Aorta (tissue), 5 donors: ENCODE results near the gene ASCC1. TPM values are rescaled to one million over a fixed set of nuclear protein-coding genes. Genes with fewer than 3 reads are reported as not detected.
A peak's percentile ranks its signal among the peaks of the same experiment; 100 is the strongest.

Experiments
- ATAC-seq: fragments of 200-7000 bp; cut with Tn5 transposase; one replicate; pipeline ENCODE4 v1.9.1; 2022; ENCODE audit warnings: moderate library complexity; ENCODE audit not compliant: low FRiP score
- DNase-seq, 2 donors: peaks; one replicate each; pipeline ENCODE4 v3.0.0-alpha.2; 2020
- H3K27ac ChIP-seq, 2 donors: one replicate each; pipeline ENCODE4 v1.5.1; 2013; ENCODE audit warnings: low read length in 2 of 2, mild to moderate bottlenecking in 2 of 2, moderate library complexity in 2 of 2, control low read depth in 1 of 2, inconsistent platforms in 1 of 2, low read depth in 1 of 2
- H3K27me3 ChIP-seq, 2 donors: one replicate each; pipeline ENCODE4 v1.6.1; 2013; ENCODE audit warnings: control low read depth in 1 of 2, low read length in 1 of 2, mild to moderate bottlenecking in 1 of 2, moderate library complexity in 1 of 2; ENCODE audit not compliant: insufficient read depth in 2 of 2, control insufficient read depth in 1 of 2
- H3K36me3 ChIP-seq, 2 donors: one replicate each; pipeline ENCODE4 v1.6.1; 2013; ENCODE audit warnings: control low read depth in 1 of 2, low read length in 1 of 2, mild to moderate bottlenecking in 1 of 2; ENCODE audit not compliant: insufficient read depth in 2 of 2, control insufficient read depth in 1 of 2
- H3K4me1 ChIP-seq, 2 donors: one replicate each; pipeline ENCODE4 v1.6.1; 2013; ENCODE audit warnings: low read length in 2 of 2, control low read depth in 1 of 2, mild to moderate bottlenecking in 1 of 2, moderate library complexity in 1 of 2; ENCODE audit not compliant: insufficient read depth in 2 of 2, control insufficient read depth in 1 of 2
- H3K4me3 ChIP-seq, 2 donors: one replicate each; pipeline ENCODE4 v1.5.1; 2013; ENCODE audit warnings: low read length in 2 of 2, control low read depth in 1 of 2, mild to moderate bottlenecking in 1 of 2
- H3K9me3 ChIP-seq: one replicate; pipeline ENCODE4 v1.6.1; 2013; ENCODE audit warnings: mild to moderate bottlenecking, low read length; ENCODE audit not compliant: control insufficient read depth
- WGBS, 2 donors: extraction: QIAGEN DNeasy Blood & Tissue Kit; methylation state at CpG; one replicate each; pipeline ENCODE4 v1.1.7; 2013; 5-methylcytosine and 5-hydroxymethylcytosine counted together
- intact Hi-C, 2 donors: fragments of 100-400 bp; cut with DNase I; formaldehyde crosslinking; loops; one replicate each; pipeline versions ENCODE4 v1.14.2 to v1.15.0; 2022
- polyA plus RNA-seq, 2 donors: library from polyadenylated mRNA; stranded (reverse); fragments of 200-250 nt; gene quantifications; one replicate each; pipeline ENCODE4 v1.2.3, GENCODE V29; 2013
- total RNA-seq, 2 donors: library from RNA; stranded (reverse); fragmentation: NEBNext Ultra II Directional; extraction: Animal tissue kit (Norgen Biotek cat#: 25700); gene quantifications; one replicate each; pipeline ENCODE4 v1.2.1, GENCODE V29; 2021
- donor health status: healthy with polysubstance abuse.
- donor health status: Bipolar disorder and iron deficiency.
- donor health status: DM: no; HTN: no; CAD: no.
- donor health status: DM: no; HTN: no; CAD: no.
- donor health status: DM: yes; HTN: yes; CAD: no.

The ASCC1 gene
- total and polyA plus RNA-seq, 4 donors, result 19.7 to 32.3 (median 22.8) TPM

GRCh38 chr10:72242675-72243074 lies 26.6 kb upstream of the ASCC1 start:
- DNase-seq, result peak; percentile 84 to 86
- peaks cover 10% of the 10 kb centered on the region in 2 donors for H3K4me1 ChIP-seq

GRCh38 chr10:72241691-72242252 lies 25.7 kb upstream of the ASCC1 start:
- DNase-seq (peak; percentile 11 to 50), ATAC-seq (no peak)
- H3K36me3 ChIP-seq, result no peaks in the 10 kb centered on the region
- 92 to 93% methylated on average over 8 of the region's 8 CpGs for WGBS, 2 donors
- peak overlapping the region in 1 of 2 donors; percentile 29 for H3K27ac ChIP-seq
- no peak overlapping the region for H3K4me3 ChIP-seq
- intact Hi-C loops, result no loop called here
- H3K4me1 ChIP-seq, result peaks cover 5 to 10% of the 10 kb centered on the region in 2 donors
- H3K27me3 ChIP-seq, result no peaks in the 10 kb centered on the region
- no peaks in the 10 kb centered on the region for H3K9me3 ChIP-seq

More at GRCh38 chr10:72242675-72243074, 26.6 kb upstream of the ASCC1 start:
- intact Hi-C loops, result no loop called here
- WGBS, 2 donors, result 28 to 46% methylated on average over 4 of the region's 4 CpGs
- peak overlapping the region in 1 of 2 donors; percentile 82 for H3K27ac ChIP-seq
- H3K4me3 ChIP-seq, result no peak overlapping the region
- no peaks in the 10 kb centered on the region for H3K27me3 ChIP-seq
- ATAC-seq, result peak; percentile 84
- H3K9me3 ChIP-seq, result no peaks in the 10 kb centered on the region
- no peaks in the 10 kb centered on the region for H3K36me3 ChIP-seq

GRCh38 chr10:72240371-72240770 lies 24.3 kb upstream of the ASCC1 start:
- no peak for ATAC-seq
- H3K4me1 ChIP-seq, result peaks cover 5 to 10% of the 10 kb centered on the region in 2 donors

GRCh38 chr10:72239409-72239808 lies 23.3 kb upstream of the ASCC1 start:
- Histone ChIP-seq H3K9me3 (no peaks in the 10 kb centered on the region), H3K27me3 (no peaks in the 10 kb centered on the region), H3K4me3 (no peak overlapping the region), H3K4me1 (peaks cover under 1 to 5% of the 10 kb centered on the region in 2 donors), H3K27ac (no peak overlapping the region), H3K36me3 (no peaks in the 10 kb centered on the region)
- no peak for ATAC-seq
- DNase-seq, result no peak
- 55 to 97% methylated on average over 1 of the region's 1 CpG for WGBS, 2 donors
- intact Hi-C loops, result no loop called here

More at GRCh38 chr10:72240371-72240770, 24.3 kb upstream of the ASCC1 start:
- WGBS, 2 donors, result 84 to 92% methylated on average over 6 to 7 of the region's 7 CpGs
- Histone ChIP-seq H3K36me3 (no peaks in the 10 kb centered on the region), H3K27ac (no peak overlapping the region), H3K4me3 (no peak overlapping the region), H3K9me3 (no peaks in the 10 kb centered on the region), H3K27me3 (no peaks in the 10 kb centered on the region)
- peak in 1 of 2 donors; percentile 19 for DNase-seq
- intact Hi-C loops, result no loop called here

GRCh38 chr10:72238392-72239175 lies 22.5 kb upstream of the ASCC1 start:
- H3K27ac ChIP-seq, result no peak overlapping the region
- no peaks in the 10 kb centered on the region for H3K27me3 ChIP-seq
- H3K4me1 ChIP-seq, result peaks cover 0 to 5% of the 10 kb centered on the region in 2 donors
- H3K4me3 ChIP-seq, result no peak overlapping the region
- no peaks in the 10 kb centered on the region for H3K36me3 ChIP-seq
- DNase-seq, result peak; percentile 15 to 17
- WGBS, 2 donors, result 90% methylated on average over 13 of the region's 13 CpGs
- intact Hi-C loops, result no loop called here
- ATAC-seq, result no peak
- H3K9me3 ChIP-seq, result no peaks in the 10 kb centered on the region

- DNase-seq (no peak), ATAC-seq (no peak)
- Histone ChIP-seq H3K36me3 (peaks cover 3 to 4% of the 10 kb centered on the region in 2 donors), H3K4me3 (no peak overlapping the region), H3K27me3 (no peaks in the 10 kb centered on the region), H3K4me1 (no peaks in the 10 kb centered on the region), H3K9me3 (no peaks in the 10 kb centered on the region), H3K27ac (no peak overlapping the region)
- WGBS, 2 donors, result 67 to 75% methylated on average over 6 of the region's 6 CpGs
- intact Hi-C loops, result no loop called here
Observed at GRCh38 chr10:72235544-72236279, 19.6 kb upstream of the ASCC1 start.

- no peak for DNase-seq
- 90% methylated on average over 6 of the region's 6 CpGs for WGBS, 2 donors
- no peaks in the 10 kb centered on the region for H3K27me3 ChIP-seq
- intact Hi-C loops, result no loop called here
- no peak overlapping the region for H3K27ac ChIP-seq
- peaks cover 4 to 5% of the 10 kb centered on the region in 2 donors for H3K36me3 ChIP-seq
- H3K4me1 ChIP-seq, result peaks cover 0 to 4% of the 10 kb centered on the region in 2 donors
- ATAC-seq, result no peak
- H3K9me3 ChIP-seq, result no peaks in the 10 kb centered on the region
- no peak overlapping the region for H3K4me3 ChIP-seq
Observed at GRCh38 chr10:72234560-72235095, 18.6 kb upstream of the ASCC1 start.

- intact Hi-C loops, result no loop called here
- H3K9me3 ChIP-seq, result no peaks in the 10 kb centered on the region
- H3K4me1 ChIP-seq, result peaks cover 2 to 4% of the 10 kb centered on the region in 2 donors
- H3K27ac ChIP-seq, result no peak overlapping the region
- ATAC-seq (no peak), DNase-seq (no peak)
- no peak overlapping the region for H3K4me3 ChIP-seq
- H3K36me3 ChIP-seq, result peaks cover 4 to 5% of the 10 kb centered on the region in 2 donors
- H3K27me3 ChIP-seq, result no peaks in the 10 kb centered on the region
Observed at GRCh38 chr10:72233621-72234020, 17.5 kb upstream of the ASCC1 start.
